ENCODE data around the gene ACOXL.
"Not testable (repeated sequence)": the region's sequence is repeated elsewhere in the genome, so short reads cannot be mapped to it uniquely, and the experiment has no call there.

The ACOXL gene

DNA sequence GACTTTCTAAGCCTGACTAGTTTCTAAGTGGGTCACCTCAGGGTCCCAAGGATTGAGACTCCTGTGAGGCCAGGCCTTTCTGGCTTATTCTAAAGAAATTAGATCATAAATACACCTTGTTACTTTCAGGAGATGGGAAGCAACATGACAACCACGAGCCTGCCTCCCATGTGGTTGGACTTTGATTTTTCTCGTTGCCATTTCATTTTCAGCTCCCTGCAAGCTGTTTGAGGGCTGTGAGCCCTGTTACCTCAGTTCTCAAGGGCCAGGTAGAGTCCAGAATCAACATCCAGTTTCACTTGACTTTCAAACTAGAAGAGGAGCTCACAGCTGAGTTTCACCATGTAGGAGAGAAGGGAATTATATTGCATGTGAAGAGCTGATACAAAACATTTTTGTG, 228.6 kb downstream of the ACOXL start:
- no peak for DNase-seq

GRCh38 chr2:110961643-110962042, 229.3 kb downstream of the ACOXL start:
- not testable (repeated sequence) for DNase-seq

DNA sequence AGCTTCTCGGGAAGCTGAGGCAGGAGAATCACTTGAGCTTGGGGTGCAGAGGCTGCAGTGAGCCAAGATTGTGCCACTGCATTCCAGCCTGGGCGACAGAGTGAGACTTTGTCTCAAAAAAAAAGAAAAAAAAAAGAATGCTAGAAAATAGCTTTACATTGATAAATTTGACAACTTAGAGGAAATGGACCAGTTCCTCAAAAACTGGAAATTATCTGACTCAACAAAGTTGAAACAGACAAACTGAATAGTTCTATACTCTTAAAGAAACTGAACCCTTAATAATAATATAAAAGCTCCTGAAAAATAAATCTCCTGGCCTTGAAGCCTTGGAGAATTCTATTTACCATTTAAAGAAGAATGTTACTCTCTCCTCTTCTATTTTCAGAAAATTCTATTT, 237.3 kb downstream of the ACOXL start:
- DNase-seq = no peak

DNA sequence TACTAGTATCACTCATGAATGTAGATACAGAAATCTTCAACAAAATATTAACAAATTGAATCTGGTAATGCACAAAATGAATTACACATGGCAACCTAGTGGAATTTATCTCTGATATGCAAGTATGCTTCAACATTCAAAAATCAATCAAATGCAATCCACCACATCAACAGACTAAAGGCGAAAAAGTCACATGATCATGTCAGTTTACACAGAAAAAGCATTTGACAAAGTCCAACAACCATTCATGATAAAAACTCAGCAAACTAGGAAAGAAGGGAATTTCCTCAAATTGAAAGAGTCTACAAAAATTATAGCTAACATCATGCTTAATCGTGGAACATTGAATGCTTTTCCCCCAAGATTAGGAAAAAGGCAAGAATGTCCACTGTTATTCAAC, 237.8 kb downstream of the ACOXL start:
- DNase-seq = no peak

DNA sequence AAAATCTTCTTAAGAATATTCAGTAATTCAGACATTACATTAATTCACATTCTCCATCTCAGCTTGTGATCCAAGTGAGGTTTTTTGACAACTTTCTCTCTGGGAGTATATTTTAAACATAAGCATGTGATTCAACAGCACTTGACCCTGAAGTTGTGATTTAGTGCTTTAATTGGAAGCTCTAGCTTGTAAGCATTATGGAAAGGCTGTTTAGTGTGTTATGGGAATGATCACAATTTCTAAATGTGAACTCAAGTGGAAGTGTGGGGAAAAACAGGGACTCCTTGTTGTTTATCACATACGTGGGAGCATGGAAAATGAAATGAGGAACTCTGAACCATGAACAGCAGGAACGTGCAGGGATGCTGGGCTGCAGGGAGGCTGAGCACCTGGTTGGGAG, 239.4 kb downstream of the ACOXL start:
- no peak for DNase-seq

GRCh38 chr2:110973262-110973661, 240.9 kb downstream of the ACOXL start:
- no peak for DNase-seq

DNA sequence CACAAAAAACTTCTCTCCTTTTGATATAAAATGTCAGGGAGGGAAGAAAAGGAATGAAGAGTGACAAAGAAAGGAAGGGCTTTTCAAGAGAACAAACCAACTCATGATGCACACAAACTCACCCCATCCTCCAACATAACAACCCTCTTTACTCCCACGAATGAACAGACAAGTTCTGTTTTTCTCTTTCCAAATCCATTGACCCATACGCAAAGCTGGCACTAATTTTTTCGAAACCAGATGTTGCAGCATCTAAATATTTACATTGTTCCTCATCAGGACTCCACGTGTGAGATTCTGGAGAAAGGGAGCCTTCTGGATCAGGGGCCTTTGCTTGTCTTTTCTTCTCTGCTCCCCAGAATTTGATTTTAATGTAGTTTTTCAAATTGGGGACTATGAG, 245.0 kb downstream of the ACOXL start:
- no peak for DNase-seq

GRCh38 chr2:110978148-110978547, 245.8 kb downstream of the ACOXL start:
- DNase-seq = no peak

- no peak for DNase-seq
Measured at GRCh38 chr2:110978756-110979470, 246.5 kb downstream of the ACOXL start.

DNA sequence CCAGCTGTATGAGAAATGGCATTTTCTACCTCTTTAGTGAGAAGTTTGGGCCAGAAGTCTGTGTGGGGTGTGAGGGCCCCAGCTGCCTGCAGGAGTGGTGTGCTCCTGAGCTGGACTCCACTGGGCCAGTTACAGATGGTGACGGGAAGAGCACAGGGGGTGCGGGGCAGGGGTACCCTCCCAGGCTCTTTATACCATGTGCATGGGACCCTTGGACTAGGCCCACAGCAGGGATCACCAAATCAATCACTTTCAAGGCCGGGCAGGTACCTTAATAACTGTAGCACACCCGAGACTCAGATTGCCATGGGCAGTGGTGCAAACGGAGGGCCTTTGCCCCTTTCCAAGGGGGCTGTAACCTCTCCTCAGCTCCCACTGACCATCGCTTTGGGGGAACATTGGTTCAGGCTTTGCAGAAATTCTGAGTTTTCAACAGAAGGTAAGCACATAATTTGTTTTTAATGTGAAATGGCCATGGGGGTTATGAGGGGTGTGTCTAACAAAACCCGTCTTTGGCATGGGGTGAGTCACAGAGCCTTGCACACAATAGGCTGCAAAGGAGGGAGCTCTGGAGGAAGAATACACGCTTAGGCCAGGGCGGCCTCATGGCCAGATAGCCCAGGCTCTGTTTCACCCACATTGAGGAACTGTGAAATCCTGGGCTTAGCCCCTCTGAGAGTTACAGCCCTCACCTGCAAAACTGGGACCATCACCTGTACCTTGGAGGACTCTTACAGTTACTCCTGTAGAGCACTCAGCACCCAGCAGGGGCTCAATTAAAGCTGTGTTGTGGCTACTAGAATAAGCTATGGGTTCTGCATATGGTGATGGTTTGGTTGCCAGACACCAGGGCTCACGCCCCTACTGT, 247.3 kb downstream of the ACOXL start:
- DNase-seq = no peak

- no peak for DNase-seq
Measured at GRCh38 chr2:110980339-110981062, 248.1 kb downstream of the ACOXL start.

DNA sequence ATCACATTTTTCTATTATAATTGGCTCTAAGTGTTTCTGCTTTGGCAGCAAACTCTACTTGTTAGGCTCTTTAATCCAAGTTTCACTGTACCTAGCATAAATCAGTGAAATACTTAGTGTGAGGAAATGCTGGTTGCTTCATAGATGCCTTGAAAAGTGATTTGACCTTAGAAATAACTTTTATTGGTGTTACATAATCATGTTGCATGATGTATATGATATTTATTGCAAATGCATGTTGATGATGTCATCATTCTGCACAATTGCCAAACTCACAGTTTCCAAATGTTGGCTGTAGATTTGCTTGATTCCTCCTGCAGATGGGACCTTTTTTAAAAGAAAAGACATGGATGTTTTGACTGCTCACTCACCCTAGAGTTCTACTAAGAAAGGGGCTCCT, 250.8 kb downstream of the ACOXL start:
- no peak for DNase-seq

DNA sequence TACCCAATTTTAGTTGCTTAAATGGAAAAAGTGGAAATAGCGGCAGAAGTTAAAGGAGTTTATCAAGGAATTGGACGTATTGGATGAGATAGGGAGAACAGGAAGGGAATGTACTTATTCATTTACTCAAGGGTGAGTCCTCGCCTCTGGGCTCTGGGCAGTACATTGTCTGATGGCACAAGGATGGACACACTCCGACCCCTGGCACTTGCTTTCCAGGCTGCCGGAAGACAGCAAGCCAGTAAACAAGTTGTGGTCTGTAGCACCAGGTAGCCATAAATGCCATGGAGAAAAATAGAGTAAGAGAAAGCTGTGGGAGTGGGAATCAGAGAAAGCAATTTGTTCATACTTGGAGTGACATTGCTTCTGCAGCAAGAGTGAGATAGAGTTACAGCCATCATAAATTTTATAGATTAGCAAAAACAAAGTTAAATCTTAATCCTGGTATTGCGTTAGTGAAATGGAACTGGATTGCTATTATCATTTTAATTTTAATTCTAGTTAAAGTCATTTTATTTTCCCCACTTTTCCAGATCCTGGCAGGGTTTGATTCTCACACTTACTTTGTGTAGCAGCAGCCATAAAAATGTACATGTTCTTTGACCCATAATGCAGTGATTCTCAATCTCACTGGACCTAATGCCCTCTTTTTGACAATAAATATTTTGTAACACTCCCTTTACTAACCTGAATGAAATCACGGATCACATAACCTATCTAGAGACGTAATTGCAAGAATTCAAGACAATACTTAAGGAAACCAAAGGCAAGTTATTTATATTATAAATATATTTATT, 252.5 kb downstream of the ACOXL start:
- DNase-seq = no peak

DNA sequence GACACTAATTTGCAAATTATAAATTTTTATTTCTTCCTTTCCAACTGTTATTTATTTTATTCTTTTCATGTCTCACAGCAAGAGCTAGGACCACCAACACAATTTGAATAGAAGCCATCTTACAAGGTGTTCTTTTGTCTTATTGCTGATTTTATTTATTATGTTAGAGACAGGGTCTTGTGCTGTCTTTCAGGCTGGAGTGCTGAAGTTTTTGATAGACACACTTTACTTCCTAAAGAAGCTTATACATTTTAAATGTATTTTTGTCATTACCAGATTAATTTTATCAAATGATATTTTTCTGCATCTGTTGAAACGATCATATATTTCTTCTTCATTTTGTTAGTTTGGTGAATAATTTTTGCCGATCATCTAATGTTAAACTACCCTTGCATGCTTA, 258.1 kb downstream of the ACOXL start:
- no peak for DNase-seq

GRCh38 chr2:110991911-110992310, 259.5 kb downstream of the ACOXL start:
- DNase-seq = no peak

- no peak for DNase-seq
Measured at GRCh38 chr2:110992886-110993285, 260.5 kb downstream of the ACOXL start.

- no peak for DNase-seq
Measured at GRCh38 chr2:110993557-110994231, 261.3 kb downstream of the ACOXL start.

- DNase-seq = no peak
Measured at GRCh38 chr2:110994250-110994961, 262.0 kb downstream of the ACOXL start.

DNA sequence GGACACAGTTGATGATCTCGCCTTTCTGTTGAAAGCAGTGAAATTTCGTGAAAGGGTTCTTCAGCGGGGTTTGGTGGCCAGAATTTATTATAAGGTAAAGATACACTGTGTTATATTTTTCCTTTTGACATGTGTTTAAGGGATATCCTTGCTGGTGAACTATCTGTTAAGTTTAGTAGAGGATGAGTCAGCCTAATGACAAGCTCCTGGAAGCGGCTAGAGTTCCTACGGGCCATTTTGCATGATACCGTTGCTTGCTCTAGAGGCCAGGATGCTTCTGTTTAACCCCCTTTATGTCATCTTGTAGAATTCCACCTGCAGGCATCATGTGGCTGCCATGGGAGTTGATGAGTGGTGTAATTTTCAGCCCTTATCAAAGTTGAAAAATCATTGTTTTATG, 263.5 kb downstream of the ACOXL start:
- no peak for DNase-seq
